Activated B cell treated with CpG ODN at 0.5 μM for 24 hours (primary cell): ENCODE data around the gene DLX4. TPM values are rescaled to one million over a fixed set of nuclear protein-coding genes. Genes with fewer than 3 reads are reported as not detected.

ENCODE experiments used
- ATAC-seq: fragments of 200-7000 bp; cut with Tn5 transposase; one replicate; pipeline ENCODE4 v1.10.0; 2021; ENCODE audit warnings: low read depth, mild to moderate bottlenecking, moderate library complexity
- CTCF ChIA-PET: fragments of 350-600 bp; sonication (Branson Sonifier 250); formaldehyde crosslinking; loops from one replicate; lab custom pipeline; 2021; ENCODE audit warnings: antibody characterized with exemption; lab: Charles Lee
- POLR2A ChIA-PET: fragments of 350-600 bp; sonication (Branson Sonifier 250); formaldehyde crosslinking; loops from one replicate; lab custom pipeline; 2021; ENCODE audit warnings: antibody characterized with exemption; lab: Charles Lee
- DNase-seq: peaks from one replicate; pipeline ENCODE4 v3.0.0; 2022
- H3K27ac Mint-ChIP-seq: one replicate; pipeline ENCODE4 v1.8.0; 2020; ENCODE audit warnings: mixed read lengths
- H3K27me3 Mint-ChIP-seq: one replicate; pipeline ENCODE4 v1.8.0; 2021; ENCODE audit warnings: mixed read lengths
- H3K36me3 Mint-ChIP-seq: one replicate; pipeline ENCODE4 v1.8.0; 2021; ENCODE audit warnings: low read depth, mixed read lengths
- H3K4me1 Mint-ChIP-seq: one replicate; pipeline ENCODE4 v1.8.0; 2021; ENCODE audit warnings: mixed read lengths
- H3K4me3 Mint-ChIP-seq: one replicate; pipeline ENCODE4 v1.8.0; 2020; ENCODE audit warnings: mild to moderate bottlenecking, mixed read lengths
- H3K9me3 Mint-ChIP-seq: one replicate; pipeline ENCODE4 v1.8.0; 2020; ENCODE audit warnings: mixed read lengths
- intact Hi-C: fragments of 100-400 bp; cut with micrococcal nuclease; formaldehyde crosslinking; loops from one replicate; pipeline ENCODE4 v1.15.1; 2024
- total RNA-seq: library from RNA; stranded (reverse); gene quantifications from 2 replicates; pipeline ENCODE4 v1.2.3, GENCODE V29; 2022
- TF ChIP-seq, protein P1 (sequence below): fragments of 200-600 bp; IDR thresholded peaks from one replicate; pipeline ENCODE4 v1.8.0; 2022; ENCODE audit warnings: antibody characterized with exemption, mild to moderate bottlenecking

The DLX4 gene
- total RNA-seq, 1 donor from 2014 or later = 0.42 TPM

DNA sequence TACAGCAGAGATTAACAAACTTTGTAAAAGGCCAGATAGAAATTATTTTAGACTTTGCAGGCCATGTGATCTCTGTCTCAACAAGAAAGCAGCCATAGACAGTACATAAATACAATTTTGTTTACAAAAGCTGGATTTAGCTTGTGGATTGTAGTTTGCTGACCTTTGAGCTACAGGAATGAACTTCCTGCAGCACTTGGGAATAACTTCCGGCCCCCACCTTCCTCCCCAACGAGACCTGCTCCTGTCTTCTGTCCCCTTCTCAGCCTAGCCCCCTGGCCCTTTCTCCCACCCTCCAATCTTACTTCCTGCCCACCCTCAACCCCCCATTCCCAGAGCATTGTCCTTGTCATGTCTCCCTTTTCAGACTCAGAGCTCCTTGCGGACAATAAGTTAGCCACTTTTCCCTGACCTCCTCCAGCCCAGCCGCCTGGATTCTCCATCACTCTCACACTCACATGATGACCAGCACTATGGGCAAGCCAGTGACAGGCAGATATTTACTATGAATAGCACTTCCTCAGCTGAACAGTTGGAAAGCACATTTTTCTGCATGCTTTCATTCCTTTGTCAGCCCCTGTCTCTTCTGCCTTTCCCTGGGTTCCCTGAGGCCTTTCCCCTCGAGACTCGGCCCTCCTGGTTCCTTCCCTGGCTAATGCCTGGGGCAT is 53.6 kb downstream of the DLX4 start:
- POLR2A ChIA-PET = interaction anchor here (0.6 kb wide), 1 partner anchor 790 kb away, joined by 4 read pairs; no protein-coding TSS in a partner anchor
- Mint-ChIP-seq H3K9me3 (no peaks in the 10 kb centered on the region), H3K4me3 (no peak overlapping the region), H3K36me3 (no peaks in the 10 kb centered on the region), H3K27ac (no peak overlapping the region), H3K27me3 (peaks cover 5% of the 10 kb centered on the region), H3K4me1 (peaks cover 6% of the 10 kb centered on the region)
- no peak for DNase-seq
- CTCF ChIA-PET = interaction anchor here (0.6 to 1.0 kb wide), 2 partner anchors 65 to 71 kb away, joined by 3 read pairs; no protein-coding TSS in a partner anchor
- TF ChIP-seq, protein P1, sequence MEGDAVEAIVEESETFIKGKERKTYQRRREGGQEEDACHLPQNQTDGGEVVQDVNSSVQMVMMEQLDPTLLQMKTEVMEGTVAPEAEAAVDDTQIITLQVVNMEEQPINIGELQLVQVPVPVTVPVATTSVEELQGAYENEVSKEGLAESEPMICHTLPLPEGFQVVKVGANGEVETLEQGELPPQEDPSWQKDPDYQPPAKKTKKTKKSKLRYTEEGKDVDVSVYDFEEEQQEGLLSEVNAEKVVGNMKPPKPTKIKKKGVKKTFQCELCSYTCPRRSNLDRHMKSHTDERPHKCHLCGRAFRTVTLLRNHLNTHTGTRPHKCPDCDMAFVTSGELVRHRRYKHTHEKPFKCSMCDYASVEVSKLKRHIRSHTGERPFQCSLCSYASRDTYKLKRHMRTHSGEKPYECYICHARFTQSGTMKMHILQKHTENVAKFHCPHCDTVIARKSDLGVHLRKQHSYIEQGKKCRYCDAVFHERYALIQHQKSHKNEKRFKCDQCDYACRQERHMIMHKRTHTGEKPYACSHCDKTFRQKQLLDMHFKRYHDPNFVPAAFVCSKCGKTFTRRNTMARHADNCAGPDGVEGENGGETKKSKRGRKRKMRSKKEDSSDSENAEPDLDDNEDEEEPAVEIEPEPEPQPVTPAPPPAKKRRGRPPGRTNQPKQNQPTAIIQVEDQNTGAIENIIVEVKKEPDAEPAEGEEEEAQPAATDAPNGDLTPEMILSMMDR = no peak
- ATAC-seq = no peak
- intact Hi-C loops = loop anchor here (10.0 kb wide), 1 partner anchor 142 kb away; the partner anchor contains the start of gene SGCA

DNA sequence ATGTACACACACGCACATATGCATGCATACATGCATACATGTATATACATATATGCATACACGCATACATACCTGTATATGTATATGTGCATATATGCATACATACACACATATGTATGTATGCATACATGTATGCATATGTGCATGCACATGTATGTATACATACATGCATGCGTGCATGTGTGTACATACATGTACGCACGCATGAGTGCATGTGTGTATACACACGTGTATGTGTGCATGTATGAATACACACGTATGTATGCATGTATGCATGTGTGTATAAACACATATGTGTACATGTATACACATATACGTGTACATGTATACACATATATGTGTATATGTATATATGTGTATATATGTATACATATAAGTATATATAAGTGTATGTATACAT is 54.5 kb downstream of the DLX4 start:
- POLR2A ChIA-PET = no interaction called here
- ATAC-seq (no peak), DNase-seq (no peak)
- TF ChIP-seq, protein P1 = no peak
- H3K27me3 Mint-ChIP-seq = peaks cover 14% of the 10 kb centered on the region
- no peak overlapping the region for H3K27ac Mint-ChIP-seq
- H3K4me1 Mint-ChIP-seq = peaks cover 7% of the 10 kb centered on the region
- H3K36me3 Mint-ChIP-seq = no peaks in the 10 kb centered on the region
- CTCF ChIA-PET = no interaction called here
- no peaks in the 10 kb centered on the region for H3K9me3 Mint-ChIP-seq
- intact Hi-C loops = loop anchor here (10.0 kb wide), 1 partner anchor 141 kb away; the partner anchor contains the start of gene SGCA
- no peak overlapping the region for H3K4me3 Mint-ChIP-seq

Other genes with a start within 250 kb of the DLX4 start
- gene FAM117A, start 205.1 kb upstream of the DLX4 start, total RNA-seq = 27.7 and 30.0 TPM in 2 replicates
- gene KAT7, start 180.5 kb upstream of the DLX4 start, total RNA-seq = 95.0 and 95.8 TPM in 2 replicates
- gene TAC4, start 121.1 kb upstream of the DLX4 start, total RNA-seq = not detected in 2 replicates
- gene DLX3, start 26.0 kb downstream of the DLX4 start, total RNA-seq = not detected in 2 replicates
- 7.7 and 9.8 TPM in 2 replicates for gene ITGA3, start 86.9 kb downstream of the DLX4 start, total RNA-seq
- gene PDK2, start 126.2 kb downstream of the DLX4 start, total RNA-seq = 15.9 and 16.2 TPM in 2 replicates
- 4.7 and 4.9 TPM in 2 replicates for gene SAMD14, start 161.0 kb downstream of the DLX4 start, total RNA-seq
- 300 and 313 TPM in 2 replicates for gene PPP1R9B, start 181.5 kb downstream of the DLX4 start, total RNA-seq
- gene SGCA, start 196.8 kb downstream of the DLX4 start, total RNA-seq = 1.7 and 2.2 TPM in 2 replicates
- 8.8 and 9.2 TPM in 2 replicates for gene COL1A1, start 232.4 kb downstream of the DLX4 start, total RNA-seq